Mesodermal cell (in vitro differentiated cells): ENCODE data around the gene MCAT. TPM values are rescaled to one million over a fixed set of nuclear protein-coding genes. Genes with fewer than 3 reads are reported as not detected.

ENCODE experiments used
- H3K27ac ChIP-seq: 2 replicates; pipeline ENCODE4 v1.7.0; 2013; ENCODE audit warnings: mild to moderate bottlenecking, low read depth, low read length, moderate library complexity; ENCODE audit not compliant: severe bottlenecking
- H3K36me3 ChIP-seq: 2 replicates; pipeline ENCODE4 v1.7.1; 2013; ENCODE audit warnings: mild to moderate bottlenecking, low read length, moderate library complexity; ENCODE audit not compliant: control insufficient read depth, insufficient read depth
- H3K4me1 ChIP-seq: one replicate; pipeline ENCODE4 v1.7.1; 2013; ENCODE audit warnings: mild to moderate bottlenecking, low read length; ENCODE audit not compliant: insufficient read depth, control insufficient read depth, poor library complexity, severe bottlenecking
- H3K4me3 ChIP-seq: 2 replicates; pipeline ENCODE4 v1.7.0; 2013; ENCODE audit warnings: low read length, control low read depth, mild to moderate bottlenecking; ENCODE audit not compliant: insufficient read depth, poor library complexity, severe bottlenecking; ENCODE audit errors: extremely low read depth
- H3K9me3 ChIP-seq: 2 replicates; pipeline ENCODE4 v1.7.1; 2013; ENCODE audit warnings: mild to moderate bottlenecking, low read length, moderate library complexity; ENCODE audit not compliant: control insufficient read depth
- WGBS, 2 experiments: methylation state at CpG; one replicate each; pipeline ENCODE4 v1.1.5; 2013; ENCODE audit warnings: missing lambda C conversion rate in 2 of 2; ENCODE audit not compliant: insufficient coverage in 2 of 2; 5-methylcytosine and 5-hydroxymethylcytosine counted together
- polyA plus RNA-seq, 2 experiments: library from polyadenylated mRNA; stranded (reverse); fragments of 50-300 nt; gene quantifications; one replicate each; pipeline ENCODE4 v1.2.3, GENCODE V29; 2013

Gene MCAT, protein sequence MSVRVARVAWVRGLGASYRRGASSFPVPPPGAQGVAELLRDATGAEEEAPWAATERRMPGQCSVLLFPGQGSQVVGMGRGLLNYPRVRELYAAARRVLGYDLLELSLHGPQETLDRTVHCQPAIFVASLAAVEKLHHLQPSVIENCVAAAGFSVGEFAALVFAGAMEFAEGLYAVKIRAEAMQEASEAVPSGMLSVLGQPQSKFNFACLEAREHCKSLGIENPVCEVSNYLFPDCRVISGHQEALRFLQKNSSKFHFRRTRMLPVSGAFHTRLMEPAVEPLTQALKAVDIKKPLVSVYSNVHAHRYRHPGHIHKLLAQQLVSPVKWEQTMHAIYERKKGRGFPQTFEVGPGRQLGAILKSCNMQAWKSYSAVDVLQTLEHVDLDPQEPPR
- 9.7 TPM for polyA plus RNA-seq (2013, experiment 1 of 2)
- 9.8 TPM for polyA plus RNA-seq (2013, experiment 2 of 2)

DNA sequence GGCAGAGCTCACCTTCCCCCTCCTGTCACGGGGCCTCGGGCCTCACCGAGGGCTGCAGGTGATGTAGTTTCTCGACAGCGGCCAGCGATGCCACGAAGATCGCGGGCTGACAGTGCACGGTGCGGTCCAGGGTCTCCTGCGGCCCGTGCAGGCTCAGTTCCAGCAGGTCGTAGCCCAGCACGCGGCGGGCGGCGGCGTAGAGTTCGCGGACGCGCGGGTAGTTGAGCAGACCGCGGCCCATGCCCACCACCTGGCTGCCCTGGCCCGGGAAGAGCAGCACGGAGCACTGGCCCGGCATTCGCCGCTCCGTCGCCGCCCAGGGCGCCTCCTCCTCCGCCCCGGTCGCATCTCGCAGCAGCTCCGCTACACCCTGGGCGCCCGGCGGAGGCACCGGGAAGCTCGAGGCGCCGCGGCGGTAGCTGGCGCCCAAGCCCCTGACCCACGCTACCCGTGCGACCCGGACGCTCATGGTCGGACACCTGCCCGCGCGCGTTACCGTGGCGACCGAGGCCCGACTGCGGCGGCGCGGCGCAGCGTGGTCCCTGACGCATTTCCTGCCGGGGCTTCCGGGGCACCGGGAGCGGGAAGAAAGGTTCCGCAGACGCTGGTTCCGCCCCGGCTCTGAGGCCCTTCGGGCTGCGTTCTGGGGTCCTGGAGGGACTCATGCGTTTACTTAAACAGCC is at the start of gene MCAT:
Gene MCAT, minus strand, starts transcription at position 519 of the 683 bp plus-strand sequence. Its CDS starts 50 bp downstream, at position 469.
- Histone ChIP-seq H3K36me3 (peaks cover 30% of the 10 kb centered on the region), H3K4me3 (peak within 1 kb of the TSS; percentile 74), H3K27ac (peak within 1 kb of the TSS; percentile 49), H3K9me3 (no peaks in the 10 kb centered on the region), H3K4me1 (no peaks in the 10 kb centered on the region)
- WGBS, 2 experiments = 1% methylated on average over 70 to 78 of the region's 83 CpGs

GRCh38 chr22:43191831-43192230 is 48.6 kb upstream of the MCAT start:
- H3K36me3 ChIP-seq = no peaks in the 10 kb centered on the region
- H3K4me1 ChIP-seq = peaks cover 10% of the 10 kb centered on the region
- H3K9me3 ChIP-seq = no peaks in the 10 kb centered on the region
- no peak overlapping the region for H3K27ac ChIP-seq
- no peak overlapping the region for H3K4me3 ChIP-seq

GRCh38 chr22:43188829-43189545 is 45.8 kb upstream of the MCAT start:
- Histone ChIP-seq H3K4me3 (no peak overlapping the region), H3K27ac (peak overlapping the region; percentile 1), H3K9me3 (no peaks in the 10 kb centered on the region), H3K36me3 (no peaks in the 10 kb centered on the region), H3K4me1 (peaks cover 23% of the 10 kb centered on the region)
- WGBS, 2 experiments = 91 to 94% methylated on average over 4 to 5 of the region's 5 CpGs

DNA sequence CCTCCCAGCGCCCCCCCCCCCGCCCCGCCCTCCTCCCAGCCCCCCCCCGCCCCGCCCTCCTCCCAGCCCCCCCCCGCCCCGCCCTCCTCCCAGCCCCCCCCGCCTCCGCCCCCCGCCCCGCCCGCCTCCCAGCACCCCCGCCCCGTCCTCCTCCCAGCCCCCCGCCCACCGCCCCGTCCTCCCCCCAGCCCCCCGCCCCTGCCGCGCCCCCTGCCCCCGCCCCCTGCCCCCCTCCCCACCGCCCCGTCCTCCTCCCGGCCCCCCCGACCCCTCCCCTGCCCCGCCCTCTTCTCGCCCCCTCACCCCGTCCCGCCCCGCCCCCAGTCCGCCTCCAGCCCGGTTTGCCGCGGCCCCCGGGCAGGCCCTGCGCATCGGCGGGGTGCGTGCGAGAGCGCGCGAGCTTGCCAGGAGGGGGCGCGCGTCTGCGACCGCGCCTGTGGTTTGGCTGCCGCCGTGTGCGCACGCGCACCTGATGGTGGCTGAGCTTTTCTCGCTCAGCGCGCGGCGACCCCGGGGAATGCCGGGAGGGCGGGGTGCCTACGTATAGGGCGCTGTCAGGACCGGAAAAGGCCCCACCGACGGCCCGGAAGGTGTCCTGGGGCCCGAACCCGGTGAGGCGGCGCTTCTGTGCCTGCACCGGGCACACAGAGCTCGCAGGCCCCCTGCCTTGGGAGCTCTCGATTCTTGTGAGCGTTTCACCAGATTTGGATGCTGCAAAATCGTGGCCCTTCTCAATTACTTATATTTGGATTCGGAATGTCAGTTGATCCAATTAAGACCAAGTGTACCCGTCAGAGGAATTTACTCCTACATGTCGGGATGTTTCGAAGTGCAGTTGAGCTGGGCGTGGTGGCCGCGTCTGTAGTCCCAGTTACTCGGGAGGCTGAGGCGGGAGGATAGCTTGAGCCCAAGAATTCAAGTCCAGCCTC is 44.2 kb upstream of the MCAT start:
- peak overlapping the region; percentile 35 for H3K4me3 ChIP-seq
- H3K4me1 ChIP-seq = peaks cover 28% of the 10 kb centered on the region
- H3K9me3 ChIP-seq = no peaks in the 10 kb centered on the region
- 15 to 17% methylated on average over 51 to 54 of the region's 86 CpGs for WGBS, 2 experiments
- H3K36me3 ChIP-seq = no peaks in the 10 kb centered on the region
- peak overlapping the region; percentile 78 for H3K27ac ChIP-seq

DNA sequence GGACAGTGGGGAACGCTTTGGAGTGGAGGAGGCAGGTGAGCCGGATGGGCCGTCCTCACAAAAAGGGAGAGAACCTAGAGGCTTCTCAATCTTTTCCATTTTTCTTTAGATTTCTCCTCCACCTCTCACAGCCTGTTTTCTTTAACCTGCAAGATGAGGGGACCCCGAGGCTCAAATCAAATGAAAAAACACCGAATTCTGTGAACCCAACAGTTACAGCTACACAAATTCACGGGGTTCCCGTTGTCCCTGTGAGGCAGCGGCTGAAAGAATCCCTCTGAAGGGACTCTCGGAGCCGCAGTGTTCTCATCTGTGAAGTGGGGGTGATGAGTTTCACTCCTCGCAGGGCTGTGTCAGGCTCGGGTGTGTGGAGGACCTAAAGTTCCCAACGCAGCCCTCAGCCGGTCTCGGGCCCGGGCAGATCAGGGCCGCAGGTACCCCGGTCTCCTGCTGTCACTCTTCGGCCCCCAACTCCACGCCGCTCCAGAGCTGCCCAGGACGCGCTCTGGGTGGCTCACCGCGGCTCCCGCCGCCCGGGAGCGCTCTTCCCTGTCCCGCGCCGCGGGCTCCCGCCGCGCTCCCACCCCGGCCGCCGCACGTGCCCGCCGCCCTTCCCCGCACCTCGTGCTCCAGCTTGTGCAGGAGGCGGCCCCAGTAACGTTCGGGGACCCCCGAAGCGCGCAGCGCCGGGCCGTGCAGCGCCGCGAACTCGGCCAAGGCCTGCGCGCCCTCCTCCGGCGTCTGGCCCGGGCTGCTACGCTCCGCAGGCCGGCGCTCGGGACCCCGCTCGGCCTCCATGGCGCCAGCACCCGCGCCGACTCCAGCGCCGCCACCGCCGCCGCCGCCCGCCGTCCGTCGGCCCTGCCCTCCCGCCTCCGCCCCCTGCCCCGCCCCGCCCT is 43.3 kb upstream of the MCAT start, which contains the start of gene TTLL12:
Gene TTLL12, minus strand, starts transcription at position 863 of the 899 bp plus-strand sequence. Its CDS starts 65 bp downstream, at position 798.
- no peaks in the 10 kb centered on the region for H3K36me3 ChIP-seq
- H3K4me1 ChIP-seq = peaks cover 28% of the 10 kb centered on the region
- peak within 1 kb of the TSS; percentile 78 for H3K27ac ChIP-seq
- WGBS, 2 experiments = 1 to 2% methylated on average over 45 to 68 of the region's 87 CpGs
- H3K9me3 ChIP-seq = no peaks in the 10 kb centered on the region
- H3K4me3 ChIP-seq = peak within 1 kb of the TSS; percentile 40

GRCh38 chr22:43185860-43186261 is 42.7 kb upstream of the MCAT start:
- H3K4me1 ChIP-seq = peaks cover 29% of the 10 kb centered on the region
- 23 to 42% methylated on average over 5 to 7 of the region's 12 CpGs for WGBS, 2 experiments
- H3K9me3 ChIP-seq = no peaks in the 10 kb centered on the region
- H3K27ac ChIP-seq = no peak overlapping the region
- H3K36me3 ChIP-seq = no peaks in the 10 kb centered on the region
- peak overlapping the region; percentile 40 for H3K4me3 ChIP-seq

- H3K27ac ChIP-seq = no peak overlapping the region
- H3K36me3 ChIP-seq = peaks cover 16% of the 10 kb centered on the region
- H3K9me3 ChIP-seq = no peaks in the 10 kb centered on the region
- WGBS, 2 experiments = 94 to 96% methylated on average over 8 to 10 of the region's 12 CpGs
- no peak overlapping the region for H3K4me3 ChIP-seq
- H3K4me1 ChIP-seq = peaks cover 29% of the 10 kb centered on the region
These were observed 40.5 kb upstream of the MCAT start for GRCh38 chr22:43183496-43184277.

DNA sequence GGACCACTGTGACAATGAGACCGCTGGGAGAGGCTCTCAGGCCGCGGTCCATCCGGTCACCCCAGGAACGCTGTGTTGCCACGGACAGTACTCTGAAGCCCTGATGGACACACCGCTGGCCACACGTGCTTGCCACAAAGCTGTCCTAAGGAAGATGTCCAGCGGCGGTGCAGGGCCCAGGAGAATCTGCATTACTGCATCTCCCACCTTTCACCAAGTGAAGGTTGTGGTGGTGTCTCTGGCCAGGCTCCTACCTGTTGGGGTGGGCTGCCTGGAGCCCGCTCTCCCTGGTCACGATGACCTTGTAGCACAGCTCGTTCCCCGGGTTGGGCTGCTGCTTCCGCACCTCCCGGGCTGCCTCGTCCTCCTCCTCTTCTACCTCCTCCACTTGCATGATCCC is 39.5 kb upstream of the MCAT start:
- Histone ChIP-seq H3K36me3 (peaks cover 20% of the 10 kb centered on the region), H3K4me1 (peaks cover 23% of the 10 kb centered on the region), H3K4me3 (no peak overlapping the region), H3K9me3 (no peaks in the 10 kb centered on the region), H3K27ac (no peak overlapping the region)
- 93 to 97% methylated on average over 11 to 16 of the region's 17 CpGs for WGBS, 2 experiments

DNA sequence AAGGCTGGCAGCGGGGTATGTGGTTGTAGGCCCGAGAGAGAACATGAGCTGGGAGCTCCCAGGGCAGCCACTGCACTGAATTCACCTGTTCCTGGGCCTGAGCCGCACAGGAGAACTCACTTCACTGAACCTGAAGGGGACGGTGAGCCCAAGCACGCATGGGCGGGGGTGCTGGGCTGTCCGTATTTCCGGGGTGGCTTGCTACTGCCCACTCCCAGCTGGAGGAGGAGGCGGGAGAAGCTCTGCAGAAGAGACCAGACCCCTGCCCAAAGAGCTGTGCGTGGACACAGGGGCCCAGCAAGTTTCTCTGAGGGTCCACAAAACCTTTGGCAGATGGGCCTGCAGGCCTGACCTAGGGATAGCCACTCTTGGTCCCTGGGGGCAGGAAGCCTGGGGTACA is 38.9 kb upstream of the MCAT start:
- WGBS, 2 experiments = 89 to 97% methylated on average over 10 of the region's 10 CpGs
- Histone ChIP-seq H3K4me1 (peaks cover 23% of the 10 kb centered on the region), H3K4me3 (no peak overlapping the region), H3K9me3 (no peaks in the 10 kb centered on the region), H3K27ac (no peak overlapping the region), H3K36me3 (peaks cover 24% of the 10 kb centered on the region)
